ENCODE results near the gene ZNF627. TPM values are rescaled to one million over a fixed set of nuclear protein-coding genes. Genes with fewer than 3 reads are reported as not detected.

Gene ZNF627
- total and polyA plus RNA-seq, 2 of the 8 experiments (the other 6 are each of a cell fraction or from before 2014, with no cell fraction given) = 7.2 to 13.7 TPM

- Histone ChIP-seq H2BK15ac (ENCODE audit: low read length) (no peak overlapping the region), H3K4me3 (ENCODE audit: extremely low read depth in 1 of 4, insufficient read depth in 2 of 4, low read depth in 3 of 4, low read length in 4 of 4) (0 out of 8 replicates have a peak overlapping the region, but pooled peaks of 1 of the 4 experiments have one; percentile 14), H3K23me2 (ENCODE audit: low read depth, low read length) (no peaks in the 10 kb centered on the region), H4K91ac (replicated peaks; ENCODE audit: insufficient read length, low read length) (no peak overlapping the region), H3K9ac (replicated peaks in 1 of 4; ENCODE audit: extremely low read depth in 1 of 4, low read depth in 3 of 4, low read length in 3 of 4) (no peak overlapping the region), H3K79me2 (ENCODE audit: control insufficient read depth in 1 of 2, insufficient read depth in 2 of 2, low read length in 2 of 2) (peaks cover 0 to 17% of the 10 kb centered on the region in 2 experiments; a peak in 2 of 4 replicates), H3K23ac (ENCODE audit: insufficient read length) (no peak overlapping the region), H2BK12ac (ENCODE audit: low read depth, low read length) (no peak overlapping the region), H2AFZ (ENCODE audit: low read length) (no peak overlapping the region), H2BK120ac (replicated peaks; ENCODE audit: low read depth, low read length) (no peak overlapping the region), H3K18ac (ENCODE audit: extremely low read depth, low read length) (no peak overlapping the region), H3K27me3 (replicated peaks in 1 of 4; ENCODE audit: control insufficient read depth in 3 of 4, extremely low read depth in 1 of 4, insufficient read depth in 3 of 4, low read length in 3 of 4) (no peaks in the 10 kb centered on the region), H3K79me1 (ENCODE audit: low read depth, low read length) (no peaks in the 10 kb centered on the region; the same call in 1 of the 2 replicates), H3K36me3 (ENCODE audit: control insufficient read depth in 2 of 4, insufficient read depth in 4 of 4, low read length in 3 of 4) (peaks cover 21 to 75% (median 50%) of the 10 kb centered on the region in 4 experiments), H2AK5ac (ENCODE audit: low read depth, low read length) (no peak overlapping the region), H3K14ac (ENCODE audit: insufficient read length) (no peak overlapping the region), H2BK20ac (ENCODE audit: low read length) (no peak overlapping the region), H3K4me2 (ENCODE audit: insufficient read depth in 1 of 2, low read depth in 2 of 2, low read length in 2 of 2) (no peak overlapping the region), H3K56ac (replicated peaks; ENCODE audit: insufficient read length, low read depth, low read length) (no peak overlapping the region), H3K9me3 (ENCODE audit: insufficient read depth in 2 of 2, low read depth in 1 of 2, low read length in 1 of 2) (peaks cover 29 to 36% of the 10 kb centered on the region in 2 experiments), H4K5ac (ENCODE audit: insufficient read length, low read depth, low read length) (no peak overlapping the region), H3K4me1 (replicated peaks in 1 of 4; ENCODE audit: control insufficient read depth in 3 of 4, insufficient read depth in 4 of 4, low read length in 3 of 4) (no peaks in the 10 kb centered on the region), H3K4ac (replicated peaks; ENCODE audit: insufficient read length, low read depth, low read length) (no peak overlapping the region), H2BK5ac (ENCODE audit: low read depth, low read length) (no peak overlapping the region), H4K20me1 (replicated peaks in 1 of 2; ENCODE audit: control insufficient read depth in 1 of 2, insufficient read depth in 2 of 2, low read length in 2 of 2) (peaks cover 0 to 2% of the 10 kb centered on the region in 2 experiments), H4K8ac (ENCODE audit: extremely low read depth, insufficient read depth, low read length) (no peak overlapping the region), H3K27ac (ENCODE audit: low read depth, low read length) (no peak overlapping the region)
- FAIRE-seq (no peak), DNase-seq (ENCODE audit: low read depth in 1 of 2, low spot score in 2 of 2) (no peak)
- ChIA-PET CTCF (ENCODE audit: partially characterized antibody) (no interaction called here), POLR2A (ENCODE audit: partially characterized antibody) (no interaction called here)
- WGBS, 2 experiments (ENCODE audit: extremely low coverage in 1 of 2, insufficient coverage in 1 of 2, insufficient read length in 1 of 2, insufficient replicate concordance in 2 of 2, low coverage in 1 of 2, low lambda C conversion rate in 2 of 2, missing lambda C conversion rate in 1 of 2) = 94% methylated on average over 19 of the region's 19 CpGs; no CpG with 5 or more reads in 1 of the 2 experiments
- TF ChIP-seq ZNF274 (IDR thresholded peaks at IDR 0.05; ENCODE audit: borderline replicate concordance, extremely low read depth, low read length) (peak; percentile 64), POLR2A (IDR thresholded peaks at IDR 0.05; ENCODE audit: control extremely low read depth in 1 of 2, low read depth in 2 of 2, low read length in 2 of 2) (no peak)
These were observed 20.1 kb downstream of the ZNF627 start for GRCh38 chr19:11617180-11618062.
